Measurements from ENCODE around the gene B3GAT3.
"Not testable (repeated sequence)": the region's sequence is repeated elsewhere in the genome, so short reads cannot be mapped to it uniquely, and the experiment has no call there.

The B3GAT3 gene

GRCh38 chr11:62602141-62603071, 19.4 kb downstream of the B3GAT3 start:
- DNase-seq = peak; percentile 54

DNA sequence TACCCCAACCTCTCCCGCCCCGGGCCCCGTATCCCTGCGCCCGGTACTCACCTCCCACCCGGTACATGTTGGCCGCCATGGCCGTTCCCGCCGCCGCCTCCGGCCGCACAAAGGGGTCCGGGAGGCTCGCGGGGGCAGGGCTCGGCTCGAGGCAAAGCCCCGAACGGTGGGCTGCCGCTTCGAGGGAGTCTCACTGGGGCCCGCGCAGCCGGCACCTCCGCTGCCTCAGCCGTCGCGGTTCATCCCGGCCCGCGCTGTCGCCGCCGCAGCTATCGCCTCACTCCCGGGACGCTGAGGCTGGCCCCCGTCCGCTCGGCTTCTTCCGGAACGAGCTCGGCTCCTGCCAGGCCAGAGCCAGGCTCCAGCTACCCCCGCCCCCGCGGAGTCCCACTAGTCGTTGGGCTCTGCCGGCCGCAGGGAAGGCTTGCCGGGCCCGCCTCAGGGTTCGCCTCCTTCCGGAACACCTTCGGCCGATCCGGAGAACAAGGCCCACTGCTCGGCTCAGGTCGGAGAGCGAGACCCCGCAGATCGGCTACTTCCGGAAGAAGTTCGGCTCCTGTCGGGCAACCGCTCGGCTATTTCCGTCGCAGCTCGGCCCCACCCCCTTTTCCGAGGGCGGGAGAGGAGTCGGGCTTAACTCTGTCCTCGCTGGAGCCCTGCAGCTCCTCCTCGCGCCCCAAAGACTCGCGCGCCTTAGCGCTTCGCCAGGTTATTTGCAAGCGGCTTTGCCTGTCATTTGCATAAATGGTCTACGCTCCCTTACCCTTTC, 20.2 kb downstream of the B3GAT3 start, which contains the start of gene MTA2:
MTA2 (minus strand) TSS at position 494 of the 769 bp plus-strand sequence; CDS start at position 79, 415 bp downstream.
- peak; percentile 98 for DNase-seq

GRCh38 chr11:62601122-62601371, 20.7 kb downstream of the B3GAT3 start:
- DNase-seq = no peak

GRCh38 chr11:62600367-62601121, 21.2 kb downstream of the B3GAT3 start:
- DNase-seq = no peak

DNA sequence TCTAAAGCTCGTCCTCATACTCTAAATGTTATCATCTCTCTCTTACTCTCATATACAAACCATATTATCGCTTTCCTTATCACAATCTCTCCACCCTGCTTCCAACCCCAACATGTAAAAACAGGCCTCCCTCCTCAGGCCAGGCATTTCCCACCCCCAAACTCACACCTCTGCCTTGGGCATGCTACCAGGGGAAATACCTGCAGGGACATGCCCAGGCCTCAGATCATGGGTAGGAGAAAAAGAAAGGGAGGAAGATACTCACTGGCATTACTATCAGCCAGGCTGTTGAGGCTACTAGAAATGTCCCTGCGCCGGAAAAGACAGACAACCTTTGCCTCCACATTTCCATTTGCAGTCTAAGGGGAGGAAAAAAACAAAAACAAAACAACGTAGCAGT, 21.9 kb downstream of the B3GAT3 start:
- no peak for DNase-seq

GRCh38 chr11:62599069-62599696, 22.6 kb downstream of the B3GAT3 start:
- peak; percentile 99 for DNase-seq

DNA sequence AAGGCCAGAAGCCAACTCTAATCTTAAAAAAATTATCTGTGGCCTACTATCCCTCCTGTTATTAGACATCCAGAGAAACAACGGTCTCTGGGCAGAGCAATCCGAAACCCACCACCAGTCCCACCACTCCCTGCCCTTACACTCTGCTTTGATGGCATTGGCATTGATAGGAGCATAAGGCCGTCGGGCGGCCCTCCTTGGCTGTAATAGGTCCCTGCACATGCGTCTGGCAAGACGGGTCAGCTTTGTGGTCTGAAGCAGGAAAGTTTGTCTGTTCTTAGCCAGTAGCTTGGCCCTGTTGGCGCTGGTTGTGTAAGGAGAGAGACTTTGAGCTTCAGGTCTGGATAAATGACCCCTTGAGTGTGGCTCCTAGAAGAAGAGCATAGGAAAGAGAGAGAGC, 26.7 kb downstream of the B3GAT3 start:
- DNase-seq = no peak

DNA sequence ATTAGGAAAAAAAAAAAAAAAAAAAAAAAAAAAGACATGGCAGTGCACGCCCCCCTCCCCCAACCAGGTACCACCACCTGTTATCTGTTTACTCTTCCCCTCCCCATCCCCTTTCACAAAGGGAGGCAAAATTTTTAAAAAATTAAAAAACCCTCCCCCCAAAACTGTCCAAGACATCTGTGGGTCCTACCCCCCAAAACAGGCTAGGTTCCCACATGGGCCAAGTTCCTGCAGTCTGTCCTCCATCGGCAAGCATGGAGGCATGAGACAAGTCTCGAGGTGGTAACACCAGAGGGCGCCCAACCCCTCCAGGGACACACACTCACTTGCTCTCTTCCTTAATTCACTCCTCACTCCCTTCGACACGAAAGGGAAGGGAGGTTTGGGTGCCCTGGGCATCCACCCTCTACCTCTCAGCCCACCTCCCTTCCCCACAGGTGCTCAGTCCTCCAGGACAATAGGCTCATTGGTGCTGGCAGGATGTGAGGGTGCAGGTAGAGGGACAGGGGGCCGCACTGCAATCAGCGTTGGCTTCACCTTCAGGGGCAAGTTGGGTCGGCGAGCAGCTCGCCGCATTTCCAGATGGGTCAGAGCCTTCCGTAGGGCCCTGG, 28.2 kb downstream of the B3GAT3 start:
- peak; percentile 63 for DNase-seq

DNA sequence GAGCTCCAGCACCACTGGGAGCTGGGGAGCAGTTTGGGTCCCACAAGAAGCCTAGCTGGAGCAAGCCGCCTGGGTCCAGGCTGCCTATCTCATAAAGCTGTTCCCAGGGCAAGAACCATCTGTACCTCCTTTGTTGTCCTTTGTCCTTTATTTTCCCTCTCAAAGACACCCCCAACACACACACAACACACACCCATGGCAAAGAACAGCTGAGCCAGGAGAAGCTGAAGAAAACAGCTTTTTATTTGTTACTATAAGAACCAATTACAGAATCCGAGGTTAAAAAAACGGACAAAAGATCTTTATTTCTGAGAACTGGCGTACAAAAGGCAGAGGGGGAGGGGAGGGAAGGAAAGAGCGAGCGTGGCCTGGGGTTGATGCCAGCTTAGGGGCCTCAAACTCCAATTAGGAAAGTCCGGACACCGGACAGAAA, 28.8 kb downstream of the B3GAT3 start:
- no peak for DNase-seq

DNA sequence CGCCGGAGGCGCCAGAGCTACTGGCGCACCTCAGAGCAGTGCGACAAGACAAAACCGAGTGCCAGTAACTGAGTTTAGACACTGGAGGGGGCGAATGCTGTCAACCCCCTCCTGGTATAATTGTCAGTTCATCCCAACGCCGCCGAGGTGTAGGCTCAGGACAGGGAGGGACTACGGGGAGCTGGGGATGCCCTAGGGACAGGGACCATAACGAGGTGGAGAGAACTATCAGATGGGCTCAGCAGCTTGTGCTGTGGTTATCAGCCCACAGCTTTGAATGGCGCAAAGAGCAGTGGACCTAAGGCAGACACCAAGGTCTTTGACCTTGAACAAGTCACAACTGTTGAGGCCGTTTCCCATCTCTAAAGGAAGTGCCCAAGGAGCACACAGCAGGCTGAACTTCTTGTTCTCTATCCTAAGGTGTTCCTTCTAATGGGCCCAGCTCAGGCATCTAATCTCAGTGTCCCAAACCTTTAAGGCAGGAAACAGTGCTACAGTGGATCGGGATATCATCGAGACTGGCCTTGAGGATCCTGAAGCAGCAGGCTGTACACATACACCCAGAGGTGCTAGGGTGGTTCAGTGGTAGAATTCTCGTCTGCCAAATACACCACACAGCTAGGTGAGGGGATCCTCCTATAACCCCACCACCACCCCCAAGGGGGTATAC, 29.5 kb downstream of the B3GAT3 start:
- no peak for DNase-seq

DNA sequence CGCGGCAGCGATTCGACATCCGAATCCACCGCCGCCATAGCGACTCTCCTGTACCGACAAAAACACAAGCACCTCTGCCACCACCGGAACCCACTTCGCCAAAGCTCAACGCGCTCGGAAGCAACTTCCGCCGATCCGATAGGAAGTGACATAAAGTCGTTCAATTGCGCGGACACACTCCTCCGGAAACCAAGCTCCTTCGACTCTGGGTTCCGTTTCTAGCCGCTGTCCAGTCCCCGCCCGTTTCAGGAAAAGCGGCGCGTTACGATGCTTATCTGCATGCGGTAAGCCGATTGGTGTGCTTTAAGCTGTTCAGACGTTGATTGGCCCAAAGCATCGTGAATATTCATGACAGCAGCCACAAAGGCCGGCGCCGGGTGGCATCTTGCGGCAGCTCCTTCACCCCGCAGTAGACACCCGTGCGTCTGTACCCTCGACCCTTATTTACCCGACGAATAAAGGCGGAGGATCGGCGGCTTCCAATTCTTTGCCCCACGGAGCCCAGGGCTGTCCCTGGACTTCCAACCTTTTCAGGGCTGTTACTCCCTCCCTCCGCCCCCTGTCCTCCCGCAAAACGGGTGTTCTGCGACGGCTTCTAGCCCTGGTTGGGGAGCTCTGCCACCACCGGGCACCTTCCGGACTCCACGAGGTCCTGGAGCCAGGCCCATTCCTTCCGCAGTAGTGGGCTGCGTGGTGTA, 30.2 kb downstream of the B3GAT3 start, which contains the start of gene TUT1:
TUT1 (minus strand) TSS at position 76 of the 698 bp plus-strand sequence; CDS start at position 38, 38 bp downstream.
- DNase-seq = peak; percentile 99

DNA sequence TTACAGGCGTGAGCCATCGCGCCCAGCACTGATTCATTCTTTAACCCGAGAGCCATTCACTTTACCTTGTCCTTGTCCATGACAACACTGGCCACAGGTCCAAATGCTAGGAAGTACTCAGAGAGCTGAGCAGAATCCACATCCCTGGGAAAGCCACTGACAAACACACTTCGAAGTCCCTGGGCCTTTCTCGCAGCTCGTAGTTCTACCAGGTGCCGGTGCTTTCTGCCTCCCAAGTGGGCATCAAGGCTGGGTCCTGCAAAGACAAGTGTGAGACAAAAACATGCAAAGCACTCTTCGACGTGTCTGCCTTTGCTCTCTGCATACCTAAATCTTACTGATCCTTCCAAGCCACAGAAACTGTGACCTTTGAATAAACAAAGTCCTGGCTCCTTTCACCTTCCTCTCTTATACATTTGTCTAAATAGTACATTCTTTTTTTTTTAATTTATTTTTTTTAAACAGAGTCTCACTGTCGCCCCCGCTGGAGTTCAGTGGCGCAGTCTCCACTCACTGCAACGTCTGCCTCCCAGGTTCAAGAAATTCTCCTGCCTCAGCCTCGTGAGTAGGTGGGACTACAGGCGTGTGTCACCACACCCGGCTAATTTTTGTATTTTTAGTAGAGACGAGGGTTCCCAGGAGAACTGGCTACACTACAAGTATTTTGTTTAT, 32.7 kb downstream of the B3GAT3 start:
- no peak for DNase-seq

- not testable (repeated sequence) for DNase-seq
Measured at GRCh38 chr11:62585356-62585755, 36.4 kb downstream of the B3GAT3 start.

GRCh38 chr11:62581735-62582134, 40.1 kb downstream of the B3GAT3 start:
- DNase-seq = not testable (repeated sequence)

DNA sequence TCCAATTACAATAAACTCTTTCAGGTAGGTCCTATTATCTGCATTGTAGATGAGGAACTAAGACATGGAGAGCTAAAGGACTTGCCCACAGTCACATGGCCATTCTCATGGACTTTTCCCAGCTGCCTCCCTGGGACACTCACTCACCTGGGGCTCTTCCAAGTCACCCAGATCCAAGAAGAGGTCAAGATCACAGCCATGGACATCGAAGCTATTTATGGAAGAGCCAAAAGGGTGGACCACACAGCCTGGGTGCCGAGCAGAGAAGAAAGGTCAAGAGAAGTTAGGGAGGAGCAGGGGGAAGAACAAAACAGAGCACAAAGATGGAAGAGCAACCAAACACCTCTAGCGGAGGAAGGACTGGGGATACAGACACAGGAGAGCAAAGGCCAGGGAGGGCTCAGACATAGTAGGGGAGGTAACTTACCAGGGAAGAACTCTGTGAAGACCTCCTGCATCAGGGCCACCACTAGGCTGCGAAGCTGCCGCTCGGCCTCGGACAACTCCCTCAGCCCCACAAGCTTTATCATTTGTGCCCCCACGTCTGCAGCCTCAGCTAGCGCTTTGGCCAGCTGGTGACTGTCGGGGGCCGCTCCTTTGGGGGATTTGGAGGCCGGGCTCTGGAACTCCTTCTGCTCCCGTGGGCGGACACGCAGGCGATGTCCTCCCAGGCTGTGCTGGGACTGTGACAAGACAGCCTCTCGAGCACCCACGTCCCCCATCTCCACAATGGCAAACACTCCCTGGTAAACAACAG, 40.6 kb downstream of the B3GAT3 start:
- no peak for DNase-seq

DNA sequence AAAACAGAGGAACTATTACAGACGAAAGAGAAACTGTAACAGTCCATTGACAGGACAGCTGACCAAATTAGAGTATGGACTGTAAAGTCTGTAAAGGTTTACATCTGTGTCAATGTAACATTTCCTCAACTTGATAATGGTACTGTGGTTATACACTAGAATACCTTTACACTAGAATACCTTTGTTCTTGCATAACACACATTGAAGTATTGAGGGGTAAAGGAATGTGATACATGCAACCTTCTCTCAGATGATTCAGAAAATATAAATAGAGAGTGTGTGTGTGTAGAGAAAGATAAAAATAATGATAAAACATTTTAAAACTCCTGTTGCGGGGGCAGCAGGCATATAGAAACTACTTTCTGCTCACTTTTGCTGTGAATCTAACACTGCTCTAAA, 42.5 kb downstream of the B3GAT3 start:
- DNase-seq = no peak

DNA sequence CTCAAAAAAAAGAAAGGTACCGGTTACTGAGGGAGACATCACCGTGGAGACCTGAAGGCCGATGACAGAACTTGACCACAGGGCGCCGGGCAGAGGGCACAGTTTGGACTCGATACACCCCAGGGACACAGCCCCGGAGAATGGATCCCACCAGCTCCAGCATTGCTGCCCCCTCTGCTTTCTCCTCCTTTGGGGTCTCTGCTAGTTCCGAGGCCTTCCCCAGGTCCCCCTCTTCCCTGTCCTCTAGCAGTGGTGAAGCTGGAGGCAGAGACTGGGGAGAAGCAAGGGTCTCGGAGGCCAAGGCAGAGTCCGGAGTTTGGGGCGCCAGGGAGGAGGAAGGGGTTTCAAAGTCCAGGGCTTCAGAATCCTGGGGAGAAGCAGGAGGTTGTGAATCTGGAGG, 43.2 kb downstream of the B3GAT3 start:
- no peak for DNase-seq

GRCh38 chr11:62577046-62577714, 44.6 kb downstream of the B3GAT3 start:
- no peak for DNase-seq

DNA sequence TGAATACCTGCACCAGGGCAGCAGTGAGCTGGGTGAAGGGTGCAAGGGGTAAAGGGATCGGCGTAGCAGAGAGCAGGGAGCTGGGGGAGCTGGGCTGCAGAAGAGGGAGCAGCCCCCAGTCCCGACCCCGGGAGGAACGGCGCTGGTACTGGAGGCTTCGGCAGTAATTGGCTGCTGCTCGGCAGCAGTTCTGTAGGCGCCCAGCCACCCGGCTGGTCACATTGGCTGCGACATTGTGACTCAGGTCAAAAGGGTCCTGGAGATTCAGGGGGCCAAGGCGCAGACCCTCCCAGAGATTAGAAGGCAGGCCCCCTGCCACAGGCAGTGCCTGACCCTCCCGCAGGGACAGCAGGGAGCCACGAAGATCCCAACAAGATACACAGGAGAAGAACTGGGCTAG, 45.9 kb downstream of the B3GAT3 start:
- no peak for DNase-seq

Data from NCI-H1436 (cell line).